GM10266 (cell line): ENCODE measurements around the gene PIAS1.
"Not testable (repeated sequence)": the region's sequence is repeated elsewhere in the genome, so short reads cannot be mapped to it uniquely, and the experiment has no call there.

Experiments used
- DNase-seq: peaks from one replicate; pipeline ENCODE4 v3.0.0; 2012; ENCODE audit errors: extremely low spot score
- CTCF ChIP-seq: IDR thresholded peaks from 2 replicates; pipeline ENCODE4 v1.5.1; 2012; ENCODE audit warnings: mild to moderate bottlenecking, low read depth; ENCODE audit not compliant: control insufficient read depth, insufficient read depth; ENCODE audit errors: missing control alignments

PIAS1 gene

GRCh38 chr15:68208636-68209240 lies 154.6 kb downstream of the PIAS1 start:
- no peak for DNase-seq
- no peak for TF ChIP-seq CTCF

GRCh38 chr15:68209272-68209671 lies 155.2 kb downstream of the PIAS1 start:
- no peak for TF ChIP-seq CTCF
- no peak for DNase-seq

- TF ChIP-seq CTCF, result no peak
- peak; percentile 51 for DNase-seq
Measured at GRCh38 chr15:68209735-68210408, 155.8 kb downstream of the PIAS1 start.

GRCh38 chr15:68210409-68210756 lies 156.3 kb downstream of the PIAS1 start:
- DNase-seq, result no peak
- TF ChIP-seq CTCF, result no peak

GRCh38 chr15:68210821-68211655 lies 156.9 kb downstream of the PIAS1 start:
- peak; percentile 86 for TF ChIP-seq CTCF
- peak; percentile 60 for DNase-seq

GRCh38 chr15:68211656-68212320 lies 157.7 kb downstream of the PIAS1 start:
- TF ChIP-seq CTCF, result no peak
- no peak for DNase-seq

- not testable (repeated sequence) for DNase-seq
Measured at GRCh38 chr15:68213491-68213845, 159.4 kb downstream of the PIAS1 start.
